GOT3 (cell line): ENCODE data around the gene POTED.
"Not testable (repeated sequence)": the region's sequence is repeated elsewhere in the genome, so short reads cannot be mapped to it uniquely, and the experiment has no call there.

Experiments used
- DNase-seq: peaks from one replicate; lab custom pipeline; 2025; ENCODE audit warnings: mixed read lengths; lab: John Stamatoyannopoulos, UW

The POTED gene

DNA sequence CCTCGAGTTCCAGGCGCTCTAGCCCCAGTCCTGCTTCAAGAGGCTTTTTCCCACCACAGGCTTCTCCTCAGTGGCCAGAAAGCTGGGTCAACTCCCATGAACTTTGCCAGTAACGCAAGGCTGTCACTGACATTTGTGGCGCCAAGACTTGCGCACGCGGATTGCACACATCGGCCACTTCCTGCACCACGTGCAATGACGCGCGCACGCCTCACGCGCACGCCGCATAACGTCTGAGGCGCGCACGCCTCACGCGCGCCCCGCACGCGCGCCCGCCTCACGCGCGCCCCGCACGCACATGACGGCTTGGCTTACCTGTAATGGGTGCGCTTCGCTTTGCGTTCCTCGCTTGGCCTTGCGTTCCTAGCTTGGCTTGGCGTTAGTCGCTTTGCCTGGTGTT lies at the start of gene POTED:
Gene POTED, plus strand, starts transcription at position 301 of the 400 bp plus-strand sequence. CDS start 452 bp downstream, outside the sequence.
- not testable (repeated sequence) for DNase-seq

DNA sequence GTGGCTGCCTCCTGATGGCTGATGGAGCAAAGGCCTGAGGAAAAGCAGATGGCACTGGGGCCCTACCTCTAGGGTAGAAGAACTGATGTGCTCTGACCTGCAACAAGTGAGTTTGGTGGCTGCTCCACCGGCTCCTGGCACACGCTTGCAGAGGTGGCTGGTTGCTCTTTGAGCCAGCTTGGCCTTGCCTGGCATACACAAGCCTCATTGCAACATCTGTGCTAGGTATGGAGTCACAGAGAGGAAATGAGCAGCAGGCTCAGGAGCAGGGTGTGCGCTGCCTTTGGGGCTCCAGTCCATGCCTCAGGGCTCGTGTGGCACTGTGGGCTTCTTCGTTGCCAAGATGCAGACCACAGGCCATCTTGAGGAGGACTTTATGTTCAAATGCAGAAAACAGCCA lies 40.5 kb downstream of the POTED start:
- not testable (repeated sequence) for DNase-seq

DNA sequence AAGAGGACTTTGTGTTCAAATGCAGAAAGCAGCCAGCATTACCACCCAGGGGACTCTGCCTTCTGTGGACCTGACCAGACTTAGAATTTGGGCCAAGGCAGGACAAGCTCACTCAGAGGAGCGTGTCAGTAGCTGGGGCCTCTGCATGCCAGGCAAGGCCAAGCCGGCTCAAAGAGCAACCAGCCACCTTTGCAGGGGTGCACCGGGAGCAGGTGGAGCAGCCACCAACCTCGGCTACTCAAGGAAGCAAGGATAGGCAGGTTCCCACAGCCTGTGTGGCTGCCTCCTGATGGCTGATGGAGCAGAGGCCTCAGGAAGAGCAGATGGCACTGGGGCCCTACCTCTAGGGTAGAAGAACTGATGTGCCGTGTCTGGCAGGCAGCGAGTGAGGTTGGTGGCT lies 42.2 kb downstream of the POTED start:
- not testable (repeated sequence) for DNase-seq
